H1 (cell line): ENCODE data around the gene ADARB2. TPM values are rescaled to one million over a fixed set of nuclear protein-coding genes. Genes with fewer than 3 reads are reported as not detected.

Experiments used
- CTCF ChIA-PET: fragments of 300-600 bp; sonication (Branson Sonifier 250); formaldehyde crosslinking; loops from one replicate; lab custom pipeline; 2021; ENCODE audit not compliant: partially characterized antibody; lab: Charles Lee
- POLR2A ChIA-PET: fragments of 300-600 bp; sonication (Branson Sonifier 250); formaldehyde crosslinking; loops from one replicate; lab custom pipeline; 2021; ENCODE audit warnings: inconsistent platforms; ENCODE audit not compliant: partially characterized antibody; lab: Charles Lee
- DNase-seq, 2 experiments: peaks; one replicate each; pipeline versions ENCODE4 v3.0.0 to v3.0.0-alpha.2; 2010 to 2022; ENCODE audit warnings: low spot score in 2 of 2, low read depth in 1 of 2, mixed read lengths in 1 of 2
- FAIRE-seq: peaks from 2 replicates; lab custom pipeline; 2011; peaks lifted over from hg19 to GRCh38; lab: Jason Lieb, UNC
- H2AFZ ChIP-seq: 2 replicates; pipeline ENCODE4 v1.8.1; 2012; ENCODE audit warnings: low read length, inconsistent platforms
- H2AK5ac ChIP-seq: 2 replicates; pipeline ENCODE4 v1.6.1; 2013; ENCODE audit warnings: low read depth, low read length
- H2BK120ac ChIP-seq: replicated peaks from 2 replicates; pipeline ENCODE3; 2013; ENCODE audit warnings: low read depth, low read length, inconsistent platforms
- H2BK12ac ChIP-seq: 2 replicates; pipeline ENCODE4 v1.6.1; 2013; ENCODE audit warnings: low read depth, low read length
- H2BK15ac ChIP-seq: 2 replicates; pipeline ENCODE4 v1.6.1; 2013; ENCODE audit warnings: low read length
- H2BK20ac ChIP-seq: 2 replicates; pipeline ENCODE4 v1.6.1; 2013; ENCODE audit warnings: low read length
- H2BK5ac ChIP-seq: 2 replicates; pipeline ENCODE4 v1.6.1; 2013; ENCODE audit warnings: low read depth, low read length
- H3K14ac ChIP-seq: 2 replicates; pipeline ENCODE4 v1.6.1; 2013; ENCODE audit warnings: inconsistent platforms; ENCODE audit not compliant: insufficient read length
- H3K18ac ChIP-seq: 2 replicates; pipeline ENCODE4 v1.6.1; 2013; ENCODE audit warnings: low read length; ENCODE audit errors: extremely low read depth
- H3K23ac ChIP-seq: 2 replicates; pipeline ENCODE4 v1.6.1; 2013; ENCODE audit warnings: inconsistent platforms; ENCODE audit not compliant: insufficient read length
- H3K23me2 ChIP-seq: 2 replicates; pipeline ENCODE4 v1.6.1; 2013; ENCODE audit warnings: low read depth, low read length
- H3K27ac ChIP-seq: 2 replicates; pipeline ENCODE4 v1.6.1; 2011; ENCODE audit warnings: low read depth, low read length, inconsistent platforms
- H3K27me3 ChIP-seq, 4 experiments: replicated peaks in 1 of 4; 1 replicate in 1 of 4; 2 replicates in 3 of 4; pipeline versions ENCODE4 v1.6.1 to v1.8.1; 2011 to 2013; ENCODE audit warnings: low read length in 3 of 4, mild to moderate bottlenecking in 3 of 4, inconsistent platforms in 2 of 4, mixed read lengths in 2 of 4, moderate library complexity in 1 of 4; ENCODE audit not compliant: control insufficient read depth in 3 of 4, insufficient read depth in 3 of 4; ENCODE audit errors: extremely low read depth in 1 of 4
- H3K36me3 ChIP-seq, 4 experiments: 2 replicates each; pipeline versions ENCODE4 v1.6.1 to v1.8.1; 2011 to 2013; ENCODE audit warnings: mild to moderate bottlenecking in 4 of 4, low read length in 3 of 4, moderate library complexity in 2 of 4, control low read depth in 1 of 4, inconsistent platforms in 1 of 4; ENCODE audit not compliant: insufficient read depth in 4 of 4, control insufficient read depth in 2 of 4
- H3K4ac ChIP-seq: replicated peaks from 2 replicates; pipeline ENCODE3; 2013; ENCODE audit warnings: low read length, low read depth, mixed read lengths, inconsistent platforms; ENCODE audit not compliant: insufficient read length
- H3K4me1 ChIP-seq, 4 experiments: replicated peaks in 1 of 4; 1 replicate in 1 of 4; 2 replicates in 3 of 4; pipeline versions ENCODE4 v1.6.1 to v1.8.1; 2011 to 2013; ENCODE audit warnings: low read length in 3 of 4, inconsistent platforms in 2 of 4, mixed read lengths in 1 of 4; ENCODE audit not compliant: insufficient read depth in 4 of 4, control insufficient read depth in 3 of 4
- H3K4me2 ChIP-seq, 2 experiments: 2 replicates each; pipeline versions ENCODE4 v1.6.1 to v1.8.1; 2011 to 2013; ENCODE audit warnings: low read depth in 2 of 2, low read length in 2 of 2, control low read depth in 1 of 2, inconsistent platforms in 1 of 2, mild to moderate bottlenecking in 1 of 2; ENCODE audit not compliant: insufficient read depth in 1 of 2
- H3K4me3 ChIP-seq, 4 experiments: fragments of 200-600, 300-600 bp in 1 of 4; sonication (generic), shearing (Covaris generic), sonication (Bioruptor Twin) in 1 of 4; 2 replicates each; pipeline versions ENCODE4 v1.5.1 to v1.8.1; 2011 to 2016; ENCODE audit warnings: low read length in 4 of 4, low read depth in 3 of 4, control low read depth in 2 of 4, inconsistent platforms in 2 of 4, mild to moderate bottlenecking in 2 of 4, mixed read lengths in 1 of 4, moderate library complexity in 1 of 4; ENCODE audit not compliant: insufficient read depth in 2 of 4; ENCODE audit errors: extremely low read depth in 1 of 4
- H3K56ac ChIP-seq: replicated peaks from 2 replicates; pipeline ENCODE3; 2013; ENCODE audit warnings: low read depth, mild to moderate bottlenecking, mixed read lengths, low read length, inconsistent platforms; ENCODE audit not compliant: insufficient read length
- H3K79me1 ChIP-seq: 2 replicates; pipeline ENCODE4 v1.6.1; 2013; ENCODE audit warnings: low read depth, low read length, control low read depth
- H3K79me2 ChIP-seq, 2 experiments: 2 replicates each; pipeline versions ENCODE4 v1.6.1 to v1.8.1; 2012 to 2013; ENCODE audit warnings: low read length in 2 of 2, mild to moderate bottlenecking in 2 of 2, inconsistent platforms in 1 of 2; ENCODE audit not compliant: insufficient read depth in 2 of 2, control insufficient read depth in 1 of 2
- H3K9ac ChIP-seq, 4 experiments: replicated peaks in 1 of 4; 1 replicate in 1 of 4; 2 replicates in 3 of 4; pipeline versions ENCODE4 v1.6.1 to v1.8.1; 2011 to 2013; ENCODE audit warnings: low read depth in 3 of 4, low read length in 3 of 4, control low read depth in 2 of 4, mild to moderate bottlenecking in 2 of 4, moderate library complexity in 2 of 4, inconsistent platforms in 1 of 4; ENCODE audit errors: extremely low read depth in 1 of 4
- H3K9me3 ChIP-seq, 2 experiments: 2 replicates each; pipeline versions ENCODE4 v1.6.1 to v1.8.1; 2012 to 2013; ENCODE audit warnings: mild to moderate bottlenecking in 2 of 2, moderate library complexity in 2 of 2, control low read depth in 1 of 2, inconsistent platforms in 1 of 2, low read depth in 1 of 2, low read length in 1 of 2, mixed read lengths in 1 of 2; ENCODE audit not compliant: insufficient read depth in 2 of 2
- H4K20me1 ChIP-seq, 2 experiments: replicated peaks in 1 of 2; 2 replicates each; pipeline versions ENCODE3 to v1.8.1; 2011 to 2013; ENCODE audit warnings: inconsistent platforms in 2 of 2, low read length in 2 of 2, mild to moderate bottlenecking in 1 of 2; ENCODE audit not compliant: insufficient read depth in 2 of 2, control insufficient read depth in 1 of 2
- H4K5ac ChIP-seq: 2 replicates; pipeline ENCODE4 v1.6.1; 2013; ENCODE audit warnings: low read length, low read depth, mixed read lengths, inconsistent platforms; ENCODE audit not compliant: insufficient read length
- H4K8ac ChIP-seq: 2 replicates; pipeline ENCODE4 v1.8.0; 2013; ENCODE audit warnings: mild to moderate bottlenecking, moderate library complexity, low read length, inconsistent platforms; ENCODE audit not compliant: insufficient read depth; ENCODE audit errors: extremely low read depth
- H4K91ac ChIP-seq: replicated peaks from 2 replicates; pipeline ENCODE3; 2013; ENCODE audit warnings: low read length, mixed read lengths, inconsistent platforms; ENCODE audit not compliant: insufficient read length
- CBX8 ChIP-seq: fragments of 300-800, 300-1000 bp; sonication (generic); IDR thresholded peaks from 2 replicates; pipeline ENCODE4 v1.7.1; 2016; ENCODE audit warnings: low read depth, low read length, borderline replicate concordance
- CHD1 ChIP-seq: IDR thresholded peaks from 2 replicates; pipeline ENCODE4 v1.6.1; 2012; ENCODE audit warnings: low read depth, low read length, improper control_type of control experiment
- GABPA ChIP-seq: IDR thresholded peaks from 2 replicates; pipeline ENCODE4 v1.6.1; 2011; ENCODE audit warnings: mild to moderate bottlenecking, low read length, moderate library complexity, borderline replicate concordance; ENCODE audit not compliant: insufficient read depth
- RFX5 ChIP-seq: IDR thresholded peaks from 2 replicates; pipeline ENCODE4 v1.6.1; 2011; ENCODE audit warnings: low read depth, low read length, improper control_type of control experiment, borderline replicate concordance
- WGBS, 2 experiments: shearing (Covaris generic) in 1 of 2; methylation state at CpG; one replicate each; pipeline versions ENCODE4 v1.1.6 to v1.1.7; 2013 to 2015; ENCODE audit warnings: low lambda C conversion rate in 2 of 2, mixed read lengths in 2 of 2, inconsistent platforms in 1 of 2, low coverage in 1 of 2, missing lambda C conversion rate in 1 of 2; ENCODE audit not compliant: insufficient replicate concordance in 2 of 2, insufficient coverage in 1 of 2, insufficient read length in 1 of 2; ENCODE audit errors: extremely low coverage in 1 of 2, missing lambda C conversion rate in 1 of 2; 5-methylcytosine and 5-hydroxymethylcytosine counted together
- polyA plus RNA-seq, 7 experiments: library from polyadenylated mRNA; depleted of rRNA in 3 of 7; stranded (reverse) in 5 of 7; unstranded in 2 of 7; fragments of >200 nt in 5 of 7; fragments of 200-250 nt in 2 of 7; gene quantifications; 1 replicate in 5 of 7; 2 replicates in 1 of 7; 4 replicates in 1 of 7; pipeline versions ENCODE4 v1.2.1 to v1.2.3, GENCODE V29; 2011 to 2013; ENCODE audit warnings: missing spikeins in 2 of 7, mixed read lengths in 2 of 7
- total RNA-seq: library from RNA; stranded (reverse); fragmentation: NEBNext Ultra II Directional; extraction: Animal tissue kit (Norgen Biotek cat#: 25700); gene quantifications from 2 replicates; pipeline ENCODE4 v1.2.1, GENCODE V29; 2021

ADARB2 gene
- total and polyA plus RNA-seq, 2 of the 8 experiments (the other 6 are each of a cell fraction or from before 2014, with no cell fraction given): 2.2 to 2.8 TPM

- no peak overlapping the region for H4K8ac ChIP-seq
- no peak overlapping the region for H2BK20ac ChIP-seq
- no peaks in the 10 kb centered on the region for H3K23me2 ChIP-seq
- FAIRE-seq: no peak
- H2AFZ ChIP-seq: no peak overlapping the region
- no peak overlapping the region for H2BK5ac ChIP-seq
- H2BK15ac ChIP-seq: no peak overlapping the region
- CTCF ChIA-PET: interaction anchor here (0.9 to 1.4 kb wide), 4 partner anchors 11 to 22 kb away, joined by 4 to 10 read pairs (median 4); no protein-coding TSS in a partner anchor
- H3K36me3 ChIP-seq: no peaks in the 10 kb centered on the region
- no peak overlapping the region for H3K14ac ChIP-seq
- no peak overlapping the region for H3K23ac ChIP-seq
- H2AK5ac ChIP-seq: no peak overlapping the region
- 88% methylated on average over 13 of the region's 13 CpGs; no CpG with 5 or more reads in 1 of the 2 experiments for WGBS, 2 experiments
- no peak overlapping the region for H3K4me3 ChIP-seq
- H2BK12ac ChIP-seq: no peak overlapping the region
- POLR2A ChIA-PET: no interaction called here
- peaks cover 5 to 11% (median 8%) of the 10 kb centered on the region in 4 experiments for H3K4me1 ChIP-seq
- H3K9me3 ChIP-seq: 0 out of 4 replicates have a peak, but pooled peaks cover 0 to 3% of the 10 kb centered on the region in 2 experiments
- no peak overlapping the region for H3K4me2 ChIP-seq
- no peak overlapping the region for H3K18ac ChIP-seq
- no peak overlapping the region for H2BK120ac ChIP-seq
- H3K9ac ChIP-seq: no peak overlapping the region
- H4K91ac ChIP-seq: no peak overlapping the region
- H4K20me1 ChIP-seq: no peaks in the 10 kb centered on the region
- no peak overlapping the region for H3K56ac ChIP-seq
- no peaks in the 10 kb centered on the region for H3K79me1 ChIP-seq
- no peaks in the 10 kb centered on the region; a peak in 2 of 7 replicates for H3K27me3 ChIP-seq
- no peak overlapping the region for H4K5ac ChIP-seq
- H3K79me2 ChIP-seq: no peaks in the 10 kb centered on the region
- peak in 1 of 2 experiments; percentile 26 for DNase-seq
- H3K4ac ChIP-seq: no peak overlapping the region
- H3K27ac ChIP-seq: no peak overlapping the region
- TF ChIP-seq CHD1 (no peak), CBX8 (no peak), GABPA (no peak), RFX5 (no peak)
These were observed 354.6 kb downstream of the ADARB2 start for GRCh38 chr10:1382711-1383110.
